HepG2 (cell line): ENCODE results near the gene HTR3B. TPM values are rescaled to one million over a fixed set of nuclear protein-coding genes. Genes with fewer than 3 reads are reported as not detected.

Experiments
- ATAC-seq: fragments of 200-7000 bp; cut with Tn5 transposase; 3 replicates; pipeline ENCODE4 v1.9.1; 2020; ENCODE audit warnings: mild to moderate bottlenecking, moderate library complexity
- BruUV-seq: library from RNA; stranded (reverse); fragments of 400-500 nt; replicated peaks from 2 replicates; lab custom pipeline; 2021; lab: Mats Ljungman, UMichigan
- CTCF ChIA-PET: fragments of 300-600 bp; formaldehyde crosslinking; extraction: SDS; loops from one replicate; lab custom pipeline; 2021; ENCODE audit warnings: low total read pairs, inconsistent platforms, low intra/inter-chr PET ratio; lab: Yijun Ruan, JAX
- POLR2A ChIA-PET: fragments of 350-600 bp; sonication (Branson Sonifier 250); formaldehyde crosslinking; loops from one replicate; lab custom pipeline; 2020; ENCODE audit warnings: antibody characterized with exemption, inconsistent platforms; lab: Yijun Ruan, JAX
- DNase-seq: peaks from one replicate; pipeline ENCODE4 v3.0.0-alpha.2; 2015; ENCODE audit warnings: low spot score
- FAIRE-seq: peaks from 3 replicates; lab custom pipeline; 2011; peaks lifted over from hg19 to GRCh38; lab: Jason Lieb, UNC
- H2AFZ ChIP-seq: one replicate; pipeline ENCODE4 v1.6.1; 2011; ENCODE audit warnings: low read length, inconsistent platforms
- H3K27ac ChIP-seq: fragments of 300-600 bp; 3 replicates; pipeline ENCODE4 v1.8.0; 2011; ENCODE audit warnings: mixed run types, mild to moderate bottlenecking, mixed read lengths, low read length, inconsistent platforms; ENCODE audit not compliant: insufficient read depth; ENCODE audit errors: extremely low read length
- H3K27me3 ChIP-seq, 2 experiments: fragments of 200-600 bp in 1 of 2; 2 replicates in 1 of 2; 3 replicates in 1 of 2; pipeline versions ENCODE4 v1.6.0 to v1.8.0; 2011; ENCODE audit warnings: low read length in 2 of 2, mild to moderate bottlenecking in 2 of 2, moderate library complexity in 2 of 2, inconsistent platforms in 1 of 2; ENCODE audit not compliant: insufficient read depth in 2 of 2, control insufficient read depth in 1 of 2
- H3K36me3 ChIP-seq, 2 experiments: fragments of 200-600 bp in 1 of 2; replicated peaks in 1 of 2; 2 replicates in 1 of 2; 3 replicates in 1 of 2; pipeline versions ENCODE4 v1.5.1 to v1.8.0; 2011; ENCODE audit warnings: low read length in 2 of 2, inconsistent platforms in 1 of 2; ENCODE audit not compliant: insufficient read depth in 2 of 2, control insufficient read depth in 1 of 2
- H3K4me1 ChIP-seq: 2 replicates; pipeline ENCODE4 v1.5.1; 2012; ENCODE audit warnings: low read length, inconsistent platforms; ENCODE audit not compliant: insufficient read depth
- H3K4me2 ChIP-seq: 2 replicates; pipeline ENCODE4 v1.6.0; 2011; ENCODE audit warnings: low read depth, low read length, inconsistent platforms
- H3K4me3 ChIP-seq, 3 experiments: fragments of 200-600 bp in 1 of 3; sonication (generic), shearing (Covaris generic) in 1 of 3; replicated peaks in 1 of 3; 2 replicates each; pipeline ENCODE4 v1.5.1; 2011 to 2016; ENCODE audit warnings: low read length in 3 of 3, inconsistent platforms in 2 of 3, low read depth in 2 of 3, mild to moderate bottlenecking in 2 of 3, control low read depth in 1 of 3, mixed read lengths in 1 of 3; ENCODE audit not compliant: insufficient read depth in 1 of 3
- H3K79me2 ChIP-seq: one replicate; pipeline ENCODE4 v1.6.1; 2011; ENCODE audit warnings: low read length, inconsistent platforms; ENCODE audit not compliant: insufficient read depth
- H3K9ac ChIP-seq: 2 replicates; pipeline ENCODE4 v1.6.0; 2011; ENCODE audit warnings: mild to moderate bottlenecking, low read depth, low read length, inconsistent platforms; ENCODE audit not compliant: insufficient read depth
- H3K9me3 ChIP-seq: 2 replicates; pipeline ENCODE4 v1.5.1; 2012; ENCODE audit warnings: mild to moderate bottlenecking, low read length
- H4K20me1 ChIP-seq: 2 replicates; pipeline ENCODE4 v1.6.0; 2011; ENCODE audit warnings: inconsistent platforms, mild to moderate bottlenecking, low read length, moderate library complexity; ENCODE audit not compliant: insufficient read depth
- MED8 ChIP-seq: sonication (generic); formaldehyde crosslinking; IDR thresholded peaks from 2 replicates; pipeline ENCODE4 v1.8.1; 2023; ENCODE audit warnings: mild to moderate bottlenecking, missing genetic modification reagents; ENCODE audit not compliant: insufficient replicate concordance
- SMAD1 ChIP-seq: sonication (generic); formaldehyde crosslinking; IDR thresholded peaks from 2 replicates; pipeline ENCODE4 v1.4.0; 2020; ENCODE audit warnings: missing genetic modification reagents, low read depth, mild to moderate bottlenecking, borderline replicate concordance
- SNAI1 ChIP-seq: sonication (generic); formaldehyde crosslinking; IDR thresholded peaks from 2 replicates; pipeline ENCODE4 v1.5.0; 2020; ENCODE audit warnings: mild to moderate bottlenecking, missing genetic modification reagents, borderline replicate concordance
- SNAPC4 ChIP-seq: sonication (generic); formaldehyde crosslinking; IDR thresholded peaks from 2 replicates; pipeline ENCODE4 v1.4.0; 2020; ENCODE audit warnings: mild to moderate bottlenecking, missing genetic modification reagents
- TARDBP ChIP-seq: sonication (generic); formaldehyde crosslinking; IDR thresholded peaks from 2 replicates; pipeline ENCODE4 v1.8.0; 2022; ENCODE audit warnings: mild to moderate bottlenecking, missing genetic modification reagents
- TOPORS ChIP-seq: sonication (generic); formaldehyde crosslinking; IDR thresholded peaks from 2 replicates; pipeline ENCODE4 v1.8.0; 2023; ENCODE audit warnings: mild to moderate bottlenecking, missing genetic modification reagents
- ZBTB4 ChIP-seq: sonication (generic); formaldehyde crosslinking; IDR thresholded peaks from 2 replicates; pipeline ENCODE4 v1.4.0; 2020; ENCODE audit warnings: missing genetic modification reagents, mild to moderate bottlenecking, borderline replicate concordance
- ZNF441 ChIP-seq: sonication (generic); formaldehyde crosslinking; IDR thresholded peaks from 2 replicates; pipeline ENCODE4 v1.7.0; 2021; ENCODE audit warnings: missing genetic modification reagents, borderline replicate concordance
- ZNF460 ChIP-seq: sonication (generic); formaldehyde crosslinking; IDR thresholded peaks from 2 replicates; pipeline ENCODE4 v1.5.1; 2020; ENCODE audit warnings: missing genetic modification reagents, mild to moderate bottlenecking, borderline replicate concordance
- ZNF543 ChIP-seq: sonication (generic); formaldehyde crosslinking; IDR thresholded peaks from 2 replicates; pipeline ENCODE4 v1.4.0; 2020; ENCODE audit warnings: mild to moderate bottlenecking, missing genetic modification reagents
- ZNF75D ChIP-seq: sonication (generic); formaldehyde crosslinking; IDR thresholded peaks from 2 replicates; pipeline ENCODE4 v1.8.1; 2023; ENCODE audit warnings: missing genetic modification reagents, mild to moderate bottlenecking, borderline replicate concordance
- ZSCAN30 ChIP-seq: sonication (generic); formaldehyde crosslinking; IDR thresholded peaks from 2 replicates; pipeline ENCODE4 v1.5.0; 2020; ENCODE audit warnings: mild to moderate bottlenecking, missing genetic modification reagents
- WGBS: methylation state at CpG from one replicate; pipeline ENCODE4 v1.1.6; 2017; ENCODE audit warnings: low lambda C conversion rate; 5-methylcytosine and 5-hydroxymethylcytosine counted together
- in situ Hi-C: cut with HindIII; loops from 2 replicates; pipeline ENCODE4 v1.10.0; 2017; ENCODE audit warnings: low pct_unique_long_range_greater_than_20kb; ENCODE audit not compliant: extremely low pct_ligation_motif_present
- intact Hi-C: fragments of 100-400 bp; cut with micrococcal nuclease; formaldehyde crosslinking; loops from one replicate; pipeline ENCODE4 v1.10.0; 2022; ENCODE audit not compliant: unreplicated experiment
- polyA plus RNA-seq, 8 experiments: library from polyadenylated mRNA; depleted of rRNA in 3 of 8; stranded (reverse) in 7 of 8; unstranded in 1 of 8; fragments of >200 nt; fragmentation: Illumina TruSeq in 4 of 8; extraction: Trizol in 4 of 8; gene quantifications; 2 replicates each; pipeline versions ENCODE4 v1.2.1 to v1.2.3, GENCODE V29; 2011 to 2016; ENCODE audit warnings: low read depth in 4 of 8, missing spikeins in 1 of 8, mixed read lengths in 1 of 8; ENCODE audit not compliant: insufficient read depth in 1 of 8
- total RNA-seq, 5 experiments: library from RNA; depleted of rRNA; stranded (reverse); fragments of >200 nt; fragmentation: Illumina TruSeq; extraction: Trizol; gene quantifications; 2 replicates each; pipeline ENCODE4 v1.2.3, GENCODE V29; 2016; ENCODE audit warnings: low read depth in 1 of 5

HTR3B gene
- total and polyA plus RNA-seq, 2 of the 13 experiments (the other 11 are each of a cell fraction or from before 2014, with no cell fraction given): 0.09 to 1.7 TPM

DNA sequence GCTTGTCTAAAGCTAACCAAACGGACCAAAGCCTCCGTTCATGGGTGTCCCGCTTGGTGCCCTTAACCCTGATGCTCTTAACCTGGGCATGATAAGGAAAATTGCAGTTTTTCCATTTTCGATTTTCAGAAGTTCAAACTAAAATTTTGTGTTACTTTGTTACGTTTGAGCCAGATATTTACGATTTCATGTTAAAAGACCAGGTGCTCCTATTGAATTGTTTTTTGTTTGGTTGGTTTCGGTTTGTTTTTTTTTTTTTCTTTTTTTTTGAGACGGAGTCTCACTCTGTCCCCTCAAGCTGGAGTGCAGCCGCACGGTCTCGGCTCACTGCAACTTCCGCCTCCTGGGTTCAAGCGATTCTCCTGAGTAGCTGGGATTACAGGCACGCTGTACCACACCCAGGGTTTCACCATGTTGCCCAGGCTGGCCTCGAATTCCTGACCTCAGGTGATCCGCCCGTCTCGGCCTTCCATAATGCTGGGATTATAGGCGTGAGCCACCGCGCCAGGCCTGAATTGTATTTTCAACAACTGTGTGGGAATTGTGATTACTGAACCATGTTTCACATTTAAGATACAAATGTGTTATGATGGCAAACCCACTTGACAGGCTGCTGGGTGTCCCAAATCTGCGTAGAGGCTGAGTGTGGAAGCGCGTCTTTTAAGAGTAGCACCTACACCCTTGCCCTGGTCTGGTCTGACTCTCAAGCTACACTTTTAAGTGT lies 28.4 kb upstream of the HTR3B start (continued):
- TF ChIP-seq ZSCAN30 (CRISPR knock-in tag) (no peak), TARDBP (CRISPR knock-in tag) (no peak), ZNF441 (CRISPR knock-in tag) (no peak), SMAD1 (CRISPR knock-in tag) (0 out of 2 replicates have a peak, but pooled peaks have one; percentile 23), SNAI1 (CRISPR knock-in tag) (no peak), ZNF75D (no peak), ZNF460 (CRISPR knock-in tag) (no peak), ZNF543 (CRISPR knock-in tag) (0 out of 2 replicates have a peak, but pooled peaks have one; percentile 7), MED8 (peak; percentile 6)

GRCh38 chr11:113876798-113877669 lies 27.6 kb upstream of the HTR3B start:
- intact Hi-C loops: no loop called here
- no peaks in the 10 kb centered on the region; a peak in 1 of 5 replicates for H3K27me3 ChIP-seq
- H3K4me3 ChIP-seq: peak overlapping the region in 1 of 3 experiments; percentile 74; a peak in 1 of 6 replicates
- no peak overlapping the region for H3K27ac ChIP-seq
- in situ Hi-C loops: no loop called here
- CTCF ChIA-PET: no interaction called here
- FAIRE-seq: no peak
- peak overlapping the region; percentile 89 for H3K4me2 ChIP-seq
- no peak for ATAC-seq
- no peaks in the 10 kb centered on the region for H4K20me1 ChIP-seq
- H3K4me1 ChIP-seq: peaks cover 55% of the 10 kb centered on the region
- H3K9me3 ChIP-seq: no peaks in the 10 kb centered on the region
- peaks cover 4% of the 10 kb centered on the region for H3K79me2 ChIP-seq
- H2AFZ ChIP-seq: no peak overlapping the region
- H3K36me3 ChIP-seq: no peaks in the 10 kb centered on the region
- no peak for DNase-seq
- POLR2A ChIA-PET: interaction anchor here (0.9 kb wide), 1 partner anchor 19 kb away, joined by 3 read pairs; no protein-coding TSS in a partner anchor
- no TSS peak for BruUV-seq
- no peak overlapping the region for H3K9ac ChIP-seq
- WGBS: 98% methylated on average over 8 of the region's 8 CpGs
- no peak for TF ChIP-seq ZBTB4 (CRISPR knock-in tag)
- TF ChIP-seq TOPORS (CRISPR knock-in tag): no peak
- no peak for TF ChIP-seq SNAPC4 (CRISPR knock-in tag)
